Liver (tissue), 9 donors: ENCODE results near the gene NTM. TPM values are rescaled to one million over a fixed set of nuclear protein-coding genes. Genes with fewer than 3 reads are reported as not detected.

ENCODE experiments used
- DNase-seq: peaks from one replicate; pipeline ENCODE4 v3.0.0-alpha.2; 2017; ENCODE audit warnings: low spot score
- H3K27ac ChIP-seq, 2 donors: one replicate each; pipeline ENCODE4 v1.7.0; 2013; ENCODE audit warnings: inconsistent platforms in 2 of 2, low read length in 2 of 2, control low read depth in 1 of 2, low read depth in 1 of 2, mild to moderate bottlenecking in 1 of 2
- H3K27me3 ChIP-seq, 4 donors: one replicate each; pipeline versions ENCODE4 v1.6.1 to v1.7.0; 2013; ENCODE audit warnings: low read length in 3 of 4, inconsistent platforms in 1 of 4, mild to moderate bottlenecking in 1 of 4, moderate library complexity in 1 of 4; ENCODE audit not compliant: control insufficient read depth in 4 of 4, insufficient read depth in 4 of 4
- H3K36me3 ChIP-seq, 4 donors: one replicate each; pipeline versions ENCODE4 v1.6.1 to v1.7.0; 2013; ENCODE audit warnings: low read length in 3 of 4, mild to moderate bottlenecking in 3 of 4, low read depth in 1 of 4, moderate library complexity in 1 of 4; ENCODE audit not compliant: control insufficient read depth in 4 of 4, insufficient read depth in 3 of 4
- H3K4me1 ChIP-seq, 4 donors: one replicate each; pipeline versions ENCODE4 v1.6.1 to v1.7.0; 2013; ENCODE audit warnings: low read length in 3 of 4, mild to moderate bottlenecking in 3 of 4, moderate library complexity in 1 of 4; ENCODE audit not compliant: control insufficient read depth in 4 of 4, insufficient read depth in 4 of 4
- H3K4me3 ChIP-seq, 3 donors: one replicate each; pipeline versions ENCODE4 v1.6.1 to v1.7.0; 2013; ENCODE audit warnings: low read length in 3 of 3, control low read depth in 1 of 3, low read depth in 1 of 3, mild to moderate bottlenecking in 1 of 3
- H3K9ac ChIP-seq, 2 donors: one replicate each; pipeline ENCODE4 v1.7.0; 2013; ENCODE audit warnings: low read length in 2 of 2, mild to moderate bottlenecking in 2 of 2, moderate library complexity in 2 of 2, control low read depth in 1 of 2, low read depth in 1 of 2
- H3K9me3 ChIP-seq, 4 donors: one replicate each; pipeline versions ENCODE4 v1.6.1 to v1.7.0; 2013; ENCODE audit warnings: low read length in 3 of 4; ENCODE audit not compliant: control insufficient read depth in 4 of 4
- ATF3 ChIP-seq: IDR thresholded peaks from 2 replicates; pipeline ENCODE4 v1.6.1; 2016; ENCODE audit warnings: antibody characterized with exemption
- CTCF ChIP-seq: fragments of 150-350 bp; IDR thresholded peaks from 2 replicates; pipeline ENCODE4 v1.5.1; 2017; ENCODE audit warnings: improper control_type of control experiment, low read depth, low read length; ENCODE audit not compliant: missing input control
- EGR1 ChIP-seq, 2 donors: IDR thresholded peaks; 2 replicates each; pipeline ENCODE4 v1.6.1; 2016 to 2018; ENCODE audit warnings: antibody characterized with exemption in 2 of 2, low read depth in 2 of 2
- FOXA1 ChIP-seq: IDR thresholded peaks from 2 replicates; pipeline ENCODE4 v1.6.1; 2016; ENCODE audit warnings: antibody characterized with exemption
- FOXA2 ChIP-seq: IDR thresholded peaks from 2 replicates; pipeline ENCODE4 v1.6.1; 2016; ENCODE audit warnings: antibody characterized with exemption
- GABPA ChIP-seq, 2 donors: IDR thresholded peaks in 1 of 2; conservative IDR thresholded peaks in 1 of 2; 2 replicates each; pipeline ENCODE4 v1.6.1; 2016; ENCODE audit warnings: antibody characterized with exemption in 2 of 2, mild to moderate bottlenecking in 1 of 2, moderate library complexity in 1 of 2
- HNF4A ChIP-seq, 2 donors: conservative IDR thresholded peaks; 2 replicates each; pipeline ENCODE4 v1.6.1; 2016; ENCODE audit warnings: antibody characterized with exemption in 2 of 2, mild to moderate bottlenecking in 2 of 2
- HNF4G ChIP-seq: IDR thresholded peaks from 2 replicates; pipeline ENCODE4 v1.6.1; 2016; ENCODE audit warnings: antibody characterized with exemption
- JUND ChIP-seq, 2 donors: IDR thresholded peaks; 2 replicates each; pipeline ENCODE4 v1.6.1; 2016; ENCODE audit warnings: antibody characterized with exemption in 2 of 2
- MAX ChIP-seq: IDR thresholded peaks from 2 replicates; pipeline ENCODE4 v1.6.1; 2016; ENCODE audit warnings: antibody characterized with exemption
- NR2F2 ChIP-seq: IDR thresholded peaks from 2 replicates; pipeline ENCODE4 v1.6.1; 2016; ENCODE audit warnings: antibody characterized with exemption
- RAD21 ChIP-seq, 2 donors: IDR thresholded peaks; 2 replicates each; pipeline ENCODE4 v1.6.1; 2016; ENCODE audit warnings: antibody characterized with exemption in 2 of 2, mild to moderate bottlenecking in 2 of 2
- REST ChIP-seq: IDR thresholded peaks from 2 replicates; pipeline ENCODE4 v1.6.1; 2016; ENCODE audit warnings: antibody characterized with exemption, mild to moderate bottlenecking
- RXRA ChIP-seq, 2 donors: IDR thresholded peaks; 2 replicates each; pipeline ENCODE4 v1.6.1; 2017 to 2018; ENCODE audit warnings: antibody characterized with exemption in 2 of 2, mild to moderate bottlenecking in 1 of 2
- SP1 ChIP-seq: IDR thresholded peaks from 2 replicates; pipeline ENCODE4 v1.6.1; 2018; ENCODE audit warnings: antibody characterized with exemption, mild to moderate bottlenecking
- YY1 ChIP-seq: IDR thresholded peaks from 2 replicates; pipeline ENCODE4 v1.6.1; 2016; ENCODE audit warnings: antibody characterized with exemption, mild to moderate bottlenecking
- ZBTB33 ChIP-seq: IDR thresholded peaks from 2 replicates; pipeline ENCODE4 v1.6.1; 2016; ENCODE audit warnings: antibody characterized with exemption
- WGBS: extraction: QIAGEN DNeasy Blood & Tissue Kit; methylation state at CpG from one replicate; pipeline ENCODE4 v1.1.7; 2013; 5-methylcytosine and 5-hydroxymethylcytosine counted together
- polyA plus RNA-seq, 2 donors: library from polyadenylated mRNA; stranded (reverse) in 1 of 2; unstranded in 1 of 2; fragments of 200-250 nt in 1 of 2; fragments of >200 nt in 1 of 2; fragmentation: Nextera tagmentation in 1 of 2; extraction: Ambion mirVana in 1 of 2; gene quantifications; one replicate each; pipeline versions ENCODE4 v1.2.1 to v1.2.3, GENCODE V29; 2013 to 2015
- total RNA-seq, 2 donors: library from RNA; depleted of rRNA; stranded (reverse); fragments of >200 nt; gene quantifications; one replicate each; pipeline ENCODE4 v1.2.3, GENCODE V29; 2014
- donor health status: healthy.
- donor health status: healthy.
- donor health status: healthy.
- donor health status: healthy.
- donor health status: healthy.

NTM gene
- total and polyA plus RNA-seq, 4 donors = 0.08 to 1.1 (median 0.08) TPM; not detected in 1

GRCh38 chr11:131671320-131671719 is 300.9 kb downstream of the NTM start:
- Histone ChIP-seq H3K27ac (no peak overlapping the region), H3K9me3 (no peaks in the 10 kb centered on the region), H3K27me3 (no peaks in the 10 kb centered on the region), H3K36me3 (no peaks in the 10 kb centered on the region), H3K4me3 (no peak overlapping the region), H3K4me1 (no peaks in the 10 kb centered on the region), H3K9ac (no peak overlapping the region)
- 89% methylated on average over 8 of the region's 8 CpGs for WGBS
- no peak for DNase-seq
- TF ChIP-seq GABPA (IDR thresholded peaks at IDR 0.05 in 1 of 2, conservative IDR thresholded peaks at IDR 0.05 in 1 of 2) = no peak

GRCh38 chr11:131671734-131672133 is 301.3 kb downstream of the NTM start:
- DNase-seq = no peak
- TF ChIP-seq FOXA2 (no peak), YY1 (no peak), NR2F2 (no peak), FOXA1 (no peak), SP1 (no peak), ATF3 (no peak), RXRA (IDR thresholded peaks at IDR 0.05) (no peak), MAX (no peak), HNF4G (no peak), EGR1 (IDR thresholded peaks at IDR 0.05; ENCODE audit: low read depth in 2 of 2) (no peak), JUND (IDR thresholded peaks at IDR 0.05) (no peak), CTCF (no peak), HNF4A (conservative IDR thresholded peaks at IDR 0.05) (no peak)
- Histone ChIP-seq H3K9ac (no peak overlapping the region), H3K4me3 (no peak overlapping the region), H3K4me1 (no peaks in the 10 kb centered on the region), H3K9me3 (no peaks in the 10 kb centered on the region), H3K27ac (no peak overlapping the region), H3K36me3 (no peaks in the 10 kb centered on the region), H3K27me3 (no peaks in the 10 kb centered on the region)
- 76% methylated on average over 12 of the region's 12 CpGs for WGBS

- DNase-seq = no peak
- Histone ChIP-seq H3K4me3 (no peak overlapping the region), H3K9ac (no peak overlapping the region), H3K36me3 (no peaks in the 10 kb centered on the region), H3K27me3 (no peaks in the 10 kb centered on the region), H3K27ac (no peak overlapping the region), H3K9me3 (no peaks in the 10 kb centered on the region), H3K4me1 (no peaks in the 10 kb centered on the region)
- TF ChIP-seq JUND (IDR thresholded peaks at IDR 0.05) (no peak), EGR1 (IDR thresholded peaks at IDR 0.05; ENCODE audit: low read depth in 2 of 2) (no peak), NR2F2 (no peak), RXRA (IDR thresholded peaks at IDR 0.05) (no peak), HNF4A (conservative IDR thresholded peaks at IDR 0.05) (no peak), MAX (no peak), RAD21 (IDR thresholded peaks at IDR 0.05) (no peak), FOXA2 (no peak), ZBTB33 (no peak), REST (no peak), FOXA1 (no peak), YY1 (no peak), SP1 (no peak), GABPA (IDR thresholded peaks at IDR 0.05 in 1 of 2, conservative IDR thresholded peaks at IDR 0.05 in 1 of 2) (no peak)
- WGBS = 86% methylated on average over 15 of the region's 15 CpGs
Observed at GRCh38 chr11:131672191-131672590, 301.8 kb downstream of the NTM start.
